ENCODE measurements around the gene TSEN15.
A peak's percentile ranks its signal among the peaks of the same experiment; 100 is the strongest.
"Not testable (repeated sequence)": the region's sequence is repeated elsewhere in the genome, so short reads cannot be mapped to it uniquely, and the experiment has no call there.

TSEN15 gene

DNA sequence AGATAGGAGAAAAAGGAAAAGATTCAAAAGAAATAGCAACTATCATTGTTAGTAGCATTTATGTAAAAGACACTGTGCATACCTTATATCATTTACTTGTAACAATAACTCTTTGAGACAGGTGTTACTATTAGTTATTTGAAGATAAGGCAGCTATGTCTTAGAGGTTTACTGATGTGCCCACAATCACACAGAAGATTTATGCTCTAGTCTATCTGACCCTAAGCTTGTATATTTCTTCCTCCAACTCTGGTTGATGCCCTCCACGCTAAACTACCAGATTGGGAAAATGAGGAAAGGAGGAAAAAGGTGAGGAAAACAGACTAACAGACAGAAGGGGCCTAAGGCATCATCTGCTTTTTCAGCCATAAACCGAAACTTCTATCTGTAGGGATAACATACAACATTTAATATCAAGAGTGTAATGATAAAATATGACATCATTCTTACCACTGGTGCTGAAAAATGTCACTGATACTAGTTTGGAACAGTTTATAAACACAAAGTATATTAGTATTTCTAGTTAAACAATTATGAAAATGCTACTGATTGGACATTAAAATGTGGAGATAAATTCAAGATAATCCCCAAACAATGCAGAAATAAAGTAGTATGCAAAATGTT, 19.1 kb upstream of the TSEN15 start:
- DNase-seq: no peak

DNA sequence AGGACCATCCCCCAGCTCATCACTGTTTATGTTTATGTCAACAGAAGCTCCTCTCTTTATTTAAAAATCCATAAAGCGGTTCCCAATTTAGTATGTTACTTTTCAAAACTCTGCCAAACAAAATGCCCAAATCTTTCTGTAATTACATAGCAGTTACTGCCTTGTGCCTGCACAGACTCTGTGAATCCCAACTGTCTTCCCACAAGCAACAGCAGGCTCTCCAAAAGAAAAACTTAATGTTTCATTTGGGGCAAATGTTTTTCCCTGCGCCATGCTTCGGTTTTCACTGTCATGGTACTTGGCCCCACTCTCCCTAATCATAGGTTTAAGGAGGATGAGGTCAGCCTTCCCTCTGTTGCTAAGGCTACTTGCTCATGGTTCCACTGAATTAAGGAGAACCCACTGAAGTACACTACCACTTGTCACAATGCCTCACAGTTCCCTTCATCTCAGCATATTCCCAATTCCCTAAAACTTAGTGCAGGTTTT, 18.6 kb upstream of the TSEN15 start:
- DNase-seq: no peak

DNA sequence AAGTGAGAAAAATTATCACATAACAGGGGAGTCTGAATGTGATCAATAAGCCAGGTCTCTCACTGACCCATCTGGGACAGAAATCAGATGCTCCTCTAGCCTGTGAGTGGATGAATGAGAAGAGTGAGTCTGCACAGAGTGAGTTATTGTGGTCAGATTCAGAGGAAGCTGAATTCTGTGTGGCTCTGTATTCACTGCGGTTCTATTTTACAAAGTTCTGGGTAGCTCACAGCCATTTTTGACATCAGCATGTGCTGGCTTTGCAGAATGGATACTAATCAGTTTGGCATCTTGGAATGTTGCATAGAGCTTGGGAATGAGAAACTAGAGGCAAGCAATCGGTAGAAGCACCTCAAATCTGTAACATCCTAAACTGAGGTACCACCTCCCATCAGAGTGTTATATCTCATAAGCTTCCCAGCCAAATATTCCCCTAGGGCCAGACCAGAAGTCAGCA, 17.8 kb upstream of the TSEN15 start:
- DNase-seq: no peak

DNA sequence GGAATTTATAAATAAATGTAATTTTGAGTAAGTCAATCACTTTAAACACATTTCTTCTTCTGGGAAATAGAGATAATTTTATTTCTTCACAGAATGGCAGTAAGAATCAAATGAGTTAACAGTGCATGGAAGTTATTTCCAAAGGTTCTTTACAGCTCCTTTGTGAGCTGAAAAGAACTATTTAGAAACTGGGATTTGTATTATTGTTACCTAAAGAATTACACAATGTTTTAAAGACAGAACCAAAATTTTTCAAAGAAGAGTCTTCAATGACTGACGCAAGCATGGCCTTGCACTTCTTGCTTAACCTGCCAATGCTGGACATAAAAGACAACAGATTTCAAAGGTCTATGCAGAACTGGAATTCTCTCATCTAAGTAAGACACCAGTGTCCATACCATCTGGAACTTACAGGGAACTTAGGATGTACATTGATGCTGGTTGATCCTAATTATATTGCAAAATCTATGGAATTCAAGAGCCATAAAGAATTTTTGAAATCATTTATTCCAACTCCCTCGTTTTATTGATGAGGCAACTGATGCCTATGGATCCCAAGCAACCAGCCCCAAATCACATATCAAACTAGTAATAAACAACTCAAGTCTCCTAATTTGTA, 16.7 kb upstream of the TSEN15 start:
- DNase-seq: no peak

DNA sequence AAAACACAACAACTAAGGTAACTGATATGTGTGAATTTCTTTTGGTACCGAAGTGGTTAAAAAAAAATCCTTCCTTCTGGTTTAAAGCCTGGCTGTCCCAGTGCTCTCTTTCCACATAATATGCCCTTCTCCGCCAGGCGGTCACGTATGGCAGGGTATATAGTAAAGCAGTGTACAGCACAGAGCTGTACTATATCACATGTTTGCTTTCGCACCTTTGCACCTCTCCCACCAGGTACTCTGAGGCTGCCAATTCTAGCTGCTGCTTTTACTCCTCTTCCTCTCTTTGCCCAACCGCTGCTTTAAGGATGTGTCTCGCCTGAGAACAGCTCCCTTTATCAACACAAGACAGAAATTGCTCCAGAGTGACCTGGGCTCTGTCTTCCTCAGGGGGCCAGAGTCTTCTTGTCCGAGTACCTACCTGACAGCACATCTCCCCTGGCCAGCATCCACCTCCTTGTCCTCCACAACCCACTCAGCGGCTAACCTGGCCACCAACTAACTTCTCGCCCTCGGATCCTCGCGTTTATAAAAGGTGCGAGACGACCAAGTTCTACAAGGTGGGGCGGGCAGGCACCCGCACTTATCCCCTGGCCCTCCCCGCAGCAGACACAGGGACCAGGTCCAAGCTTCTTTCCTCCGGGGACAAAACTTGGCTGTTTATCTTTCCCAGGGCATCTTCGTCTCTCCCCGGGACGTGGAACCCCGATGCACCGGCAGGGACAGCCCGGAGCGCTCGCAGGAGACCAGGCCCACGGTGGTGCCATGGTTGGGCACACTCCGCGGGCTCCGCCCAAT, 15.6 kb upstream of the TSEN15 start:
- no peak for DNase-seq

GRCh38 chr1:184036517-184036949, 15.0 kb upstream of the TSEN15 start:
- peak; percentile 72 for DNase-seq

DNA sequence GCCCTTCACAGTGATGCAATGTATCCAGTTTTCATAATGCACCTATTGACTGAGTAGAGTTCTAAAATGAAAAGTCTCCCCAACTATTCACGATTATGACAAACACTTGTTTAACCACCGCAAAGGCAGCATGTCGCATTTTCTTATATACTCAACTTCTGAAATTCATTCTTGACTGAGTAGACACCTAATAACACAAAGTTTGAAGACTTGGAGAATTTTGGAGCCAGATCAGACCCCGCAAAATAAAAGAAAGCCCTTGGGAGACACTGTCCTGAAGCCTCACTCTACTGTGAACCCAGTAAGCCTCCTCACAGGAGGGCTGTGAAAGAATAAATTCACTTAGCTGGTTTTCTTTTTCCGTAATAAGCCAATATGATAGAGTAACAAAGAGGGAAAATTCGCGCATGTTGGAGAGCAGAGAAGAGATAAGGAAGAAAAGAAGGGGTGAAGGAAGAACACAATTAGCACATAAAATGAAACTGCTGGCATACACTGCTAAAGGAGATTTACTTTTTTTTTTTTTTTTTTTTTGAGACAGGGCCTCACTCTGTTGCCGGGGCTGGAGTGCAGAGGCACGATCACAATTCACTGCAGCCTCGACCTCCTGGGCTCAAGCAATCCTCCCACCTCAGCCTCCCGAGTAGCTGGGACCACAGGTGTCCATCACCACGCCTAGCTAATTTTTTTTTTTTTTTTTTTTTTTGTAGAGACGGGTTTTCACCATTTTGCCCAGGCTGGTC, 13.5 kb upstream of the TSEN15 start:
- DNase-seq: no peak

DNA sequence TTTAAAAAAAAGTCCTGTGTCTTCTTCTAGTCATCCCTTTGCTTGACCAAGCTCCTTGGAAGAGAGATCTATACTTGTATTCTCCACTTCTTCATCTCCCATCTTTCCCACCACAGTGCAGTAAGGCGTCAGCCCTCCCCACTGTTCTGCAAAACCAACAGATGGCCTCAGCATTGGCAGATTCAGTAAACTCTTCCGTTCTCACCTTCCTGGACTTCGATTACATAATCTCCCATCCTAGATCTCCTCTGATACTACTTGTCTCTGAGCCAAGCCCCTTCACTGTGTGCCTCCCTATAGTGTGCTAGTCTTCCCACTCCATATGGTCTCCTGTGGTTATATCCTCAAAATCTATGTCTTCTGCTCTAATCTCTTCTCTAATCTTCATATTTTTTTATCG, 12.4 kb upstream of the TSEN15 start:
- DNase-seq: no peak

GRCh38 chr1:184041731-184042130, 9.8 kb upstream of the TSEN15 start:
- no peak for DNase-seq

- not testable (repeated sequence) for DNase-seq
Measured at GRCh38 chr1:184043315-184043714, 8.2 kb upstream of the TSEN15 start.

GRCh38 chr1:184044603-184045376, 6.7 kb upstream of the TSEN15 start:
- DNase-seq: no peak

DNA sequence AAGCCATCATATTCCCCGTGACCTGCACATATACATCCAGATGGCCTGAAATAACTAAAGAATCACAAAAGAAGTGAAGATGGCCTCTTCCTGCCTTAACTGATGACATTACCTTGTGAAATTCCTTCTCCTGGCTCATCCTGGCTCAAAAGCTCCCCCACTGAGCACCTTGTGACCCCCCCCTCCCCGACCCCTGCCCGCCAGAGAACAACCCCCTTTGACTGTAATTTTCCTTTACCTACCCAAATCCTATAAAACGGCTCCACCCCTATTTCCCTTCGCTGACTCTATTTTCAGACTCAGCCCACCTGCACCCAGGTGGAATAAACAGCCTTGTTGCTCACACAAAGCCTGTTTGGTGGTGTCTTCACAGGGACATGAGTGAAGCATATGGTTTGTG, 4.0 kb upstream of the TSEN15 start:
- DNase-seq: not testable (repeated sequence)

DNA sequence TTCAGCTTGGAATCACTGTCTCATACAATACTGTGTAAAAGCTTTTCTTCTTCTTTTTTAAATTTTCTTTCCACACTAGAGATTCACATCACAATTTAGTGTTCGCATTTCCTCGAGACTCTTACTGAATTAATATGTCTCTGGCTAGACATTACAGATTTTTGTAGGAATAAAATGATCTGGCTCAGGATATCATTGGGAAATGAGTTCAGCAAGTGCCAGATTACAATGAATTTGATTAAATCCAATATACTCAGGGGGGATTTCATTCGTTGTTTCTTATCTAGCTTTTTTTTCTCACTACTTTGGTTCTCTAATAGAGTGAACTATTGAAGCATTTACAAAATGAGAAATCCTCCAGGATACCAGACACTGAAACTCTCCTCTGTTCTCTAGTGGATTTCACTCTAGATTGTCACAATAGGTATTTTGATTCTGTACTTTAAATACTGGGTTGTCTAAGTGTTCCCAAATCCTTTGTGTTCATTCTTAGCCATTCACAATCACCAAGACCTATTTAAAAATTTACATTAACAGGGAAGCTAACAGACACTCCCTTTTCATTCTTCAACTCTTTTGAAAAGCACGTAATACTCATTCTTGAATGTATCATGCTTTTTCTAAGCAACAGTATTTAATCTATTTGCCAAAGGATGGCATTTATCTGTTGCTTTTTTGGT, 2.8 kb upstream of the TSEN15 start:
- no peak for DNase-seq

DNA sequence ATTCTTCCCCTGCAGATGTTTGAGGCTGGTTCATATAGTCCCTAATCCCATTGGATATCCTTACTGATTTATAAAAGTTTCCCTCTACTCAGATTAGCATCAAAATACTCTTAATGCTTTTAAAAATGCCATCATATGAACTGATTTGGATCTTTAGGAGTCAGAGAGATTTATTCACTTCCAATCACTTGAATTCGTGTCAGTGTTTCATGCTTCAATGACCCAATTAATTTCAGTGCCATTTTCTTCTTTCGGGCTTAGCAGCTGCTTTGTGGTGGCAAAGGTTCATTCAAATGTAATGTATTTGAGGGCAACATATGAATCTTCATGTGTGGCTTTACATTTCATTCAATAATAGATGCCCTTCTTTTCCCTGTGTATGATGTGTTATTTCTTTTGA, 2.2 kb upstream of the TSEN15 start:
- no peak for DNase-seq

- DNase-seq: no peak
Measured at GRCh38 chr1:184049836-184050468, 1.6 kb upstream of the TSEN15 start.

- no peak for DNase-seq
Measured at GRCh38 chr1:184050636-184051035, 894 bp upstream of the TSEN15 start.

DNA sequence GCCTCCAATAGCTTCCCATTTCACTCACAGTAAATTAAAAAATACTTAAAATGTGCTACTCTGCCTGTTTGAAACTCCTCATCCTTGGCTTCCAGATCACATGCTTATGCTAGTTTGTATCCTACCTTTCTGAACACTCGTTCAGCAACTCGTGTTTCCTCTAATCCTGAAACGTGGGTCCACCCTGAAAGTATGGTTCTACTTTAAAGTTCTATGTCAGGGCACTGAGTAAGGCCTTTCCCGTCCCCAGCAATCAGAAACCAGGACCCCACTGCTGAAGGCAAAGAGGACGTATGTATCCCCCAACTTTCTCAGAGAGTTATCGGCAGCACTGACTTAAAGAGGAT, 419 bp upstream of the TSEN15 start:
- no peak for DNase-seq

DNA sequence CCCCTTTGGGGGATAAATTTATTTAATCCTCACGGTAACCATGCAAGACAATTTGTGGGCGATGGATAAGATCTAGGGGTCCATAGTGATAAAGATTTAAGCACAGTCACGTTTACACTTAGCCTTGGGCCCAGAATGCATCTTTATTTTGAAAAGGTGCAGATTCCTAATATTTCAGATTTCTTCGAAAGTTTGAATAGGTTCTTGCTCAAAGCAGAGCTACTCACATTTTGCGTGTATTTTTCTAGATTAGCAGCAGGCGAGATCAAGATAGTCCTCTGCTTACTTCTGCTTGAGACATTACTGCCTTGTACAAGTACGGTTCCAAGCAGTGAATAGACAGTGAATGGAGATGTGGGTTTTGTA, 647 bp downstream of the TSEN15 start:
- DNase-seq: no peak

GRCh38 chr1:184052750-184053149, 1.2 kb downstream of the TSEN15 start:
- no peak for DNase-seq

DNA sequence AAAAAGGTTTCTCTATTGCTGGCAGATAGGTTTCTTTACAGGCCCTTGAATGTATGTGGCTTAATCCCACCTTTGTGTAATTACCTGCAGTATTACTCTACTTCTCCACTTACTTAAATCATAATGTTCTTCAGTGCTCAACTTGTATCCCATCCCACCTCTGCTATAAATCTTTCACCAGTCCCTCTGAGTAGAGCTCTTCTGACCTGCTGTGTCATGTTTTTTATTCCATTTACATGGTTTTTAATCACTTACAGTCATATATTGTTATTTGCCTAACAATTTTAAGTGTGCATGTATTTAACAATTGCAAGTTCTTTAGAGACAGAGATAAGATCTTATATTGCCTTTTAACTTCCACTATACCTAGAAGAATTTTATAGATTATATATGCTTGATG, 2.4 kb downstream of the TSEN15 start:
- DNase-seq: no peak

DNA sequence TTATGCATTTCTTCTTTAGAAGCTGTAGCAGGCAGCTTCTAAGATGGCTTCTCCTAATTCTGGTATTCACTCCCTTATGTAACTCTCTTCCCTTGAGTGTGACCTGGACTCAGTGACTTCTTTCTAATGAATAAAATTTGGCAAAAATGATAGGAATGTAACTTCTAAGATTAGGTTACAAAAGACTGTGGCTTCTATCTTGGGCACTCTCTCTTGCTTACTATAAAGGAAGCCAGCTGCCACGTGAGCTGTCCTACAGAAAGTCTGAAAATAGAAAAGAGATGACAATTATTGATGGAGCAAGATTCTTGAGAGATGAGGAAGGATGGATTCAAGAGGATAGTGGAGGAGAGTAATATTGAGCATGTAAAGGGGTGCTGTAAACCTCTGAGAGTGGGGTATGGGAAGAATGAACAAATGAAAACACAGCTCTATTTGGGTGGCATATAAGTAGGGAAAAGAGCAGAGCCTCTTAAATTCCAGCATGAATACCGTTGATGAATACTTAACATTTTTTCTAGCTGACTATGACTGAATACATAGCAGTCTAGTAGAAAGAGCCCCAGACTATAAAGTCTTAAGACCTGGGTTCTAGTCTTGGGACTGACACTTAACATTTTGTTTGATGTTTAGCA, 5.5 kb downstream of the TSEN15 start:
- DNase-seq: no peak
